Measurements from ENCODE around the gene ONECUT1. TPM values are rescaled to one million over a fixed set of nuclear protein-coding genes. Genes with fewer than 3 reads are reported as not detected.

The ONECUT1 gene
- total and polyA plus RNA-seq, 2 donors (not counting 3 experiments of a cell fraction or from before 2014, with no cell fraction given): not detected

DNA sequence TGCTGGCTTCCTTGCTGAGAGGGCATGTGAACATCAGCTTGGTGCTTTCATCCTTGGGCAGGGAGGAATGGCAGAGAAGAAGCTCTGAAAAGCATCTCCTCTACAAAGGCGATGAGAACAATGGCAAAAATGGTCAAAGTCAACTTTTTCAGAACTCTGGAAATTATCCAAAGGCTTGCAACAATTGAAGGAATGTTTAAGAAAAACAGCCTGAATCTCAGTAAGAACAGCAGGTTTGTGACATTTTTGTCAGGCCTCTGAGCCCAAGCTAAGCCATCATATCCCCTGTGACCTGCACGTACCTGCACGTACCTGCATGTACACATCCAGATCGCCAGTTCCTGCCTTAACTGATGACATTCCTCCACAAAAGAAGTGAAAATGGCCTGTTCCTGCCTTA lies 51.8 kb downstream of the ONECUT1 start:
- peaks cover 0 to 2% of the 10 kb centered on the region in 2 experiments for H3K27me3 ChIP-seq (ENCODE audit: control insufficient read depth in 2 of 2, insufficient read depth in 2 of 2, low read length in 2 of 2)
- intact Hi-C loops (cut with micrococcal nuclease): loop anchor here (5.0 to 10.0 kb wide), 5 partner anchors 144 to 754 kb away; no protein-coding TSS in a partner anchor
- H3K4me2 ChIP-seq (ENCODE audit: insufficient read depth, low read length): no peak overlapping the region
- no peak for DNase-seq (ENCODE audit: low read depth, low spot score)
- no peaks in the 10 kb centered on the region for H3K9me3 ChIP-seq (replicated peaks; ENCODE audit: control insufficient read depth, insufficient read depth, low read length)
- no peak overlapping the region for H3K27ac ChIP-seq (ENCODE audit: insufficient read depth, low read depth, low read length)
- H4K20me1 ChIP-seq (replicated peaks; ENCODE audit: control insufficient read depth, extremely low read depth, insufficient read depth, low read length): no peaks in the 10 kb centered on the region
- TF ChIP-seq POLR2A (IDR thresholded peaks at IDR 0.05; ENCODE audit: low read depth, low read length) (no peak), MYC (IDR thresholded peaks at IDR 0.05; ENCODE audit: low read depth, low read length) (no peak), JUN (IDR thresholded peaks at IDR 0.05; ENCODE audit: borderline replicate concordance, insufficient read depth, insufficient read length, low read depth) (no peak), POLR2AphosphoS5 (IDR thresholded peaks at IDR 0.05; ENCODE audit: insufficient read depth, low read depth, low read length) (no peak), EZH2 (IDR thresholded peaks at IDR 0.05; ENCODE audit: borderline replicate concordance, low read depth, low read length, severe bottlenecking) (no peak), GATA2 (IDR thresholded peaks at IDR 0.05; ENCODE audit: insufficient read depth, insufficient read length, low read depth, low read length) (no peak), FOS (IDR thresholded peaks at IDR 0.05; ENCODE audit: borderline replicate concordance, insufficient read depth, low read length) (no peak)
- TF ChIP-seq, protein P1, sequence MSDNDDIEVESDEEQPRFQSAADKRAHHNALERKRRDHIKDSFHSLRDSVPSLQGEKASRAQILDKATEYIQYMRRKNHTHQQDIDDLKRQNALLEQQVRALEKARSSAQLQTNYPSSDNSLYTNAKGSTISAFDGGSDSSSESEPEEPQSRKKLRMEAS (IDR thresholded peaks at IDR 0.05; ENCODE audit: insufficient read depth, insufficient read length): no peak
- TF ChIP-seq, protein P2, sequence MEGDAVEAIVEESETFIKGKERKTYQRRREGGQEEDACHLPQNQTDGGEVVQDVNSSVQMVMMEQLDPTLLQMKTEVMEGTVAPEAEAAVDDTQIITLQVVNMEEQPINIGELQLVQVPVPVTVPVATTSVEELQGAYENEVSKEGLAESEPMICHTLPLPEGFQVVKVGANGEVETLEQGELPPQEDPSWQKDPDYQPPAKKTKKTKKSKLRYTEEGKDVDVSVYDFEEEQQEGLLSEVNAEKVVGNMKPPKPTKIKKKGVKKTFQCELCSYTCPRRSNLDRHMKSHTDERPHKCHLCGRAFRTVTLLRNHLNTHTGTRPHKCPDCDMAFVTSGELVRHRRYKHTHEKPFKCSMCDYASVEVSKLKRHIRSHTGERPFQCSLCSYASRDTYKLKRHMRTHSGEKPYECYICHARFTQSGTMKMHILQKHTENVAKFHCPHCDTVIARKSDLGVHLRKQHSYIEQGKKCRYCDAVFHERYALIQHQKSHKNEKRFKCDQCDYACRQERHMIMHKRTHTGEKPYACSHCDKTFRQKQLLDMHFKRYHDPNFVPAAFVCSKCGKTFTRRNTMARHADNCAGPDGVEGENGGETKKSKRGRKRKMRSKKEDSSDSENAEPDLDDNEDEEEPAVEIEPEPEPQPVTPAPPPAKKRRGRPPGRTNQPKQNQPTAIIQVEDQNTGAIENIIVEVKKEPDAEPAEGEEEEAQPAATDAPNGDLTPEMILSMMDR (IDR thresholded peaks at IDR 0.05; ENCODE audit: extremely low read depth in 1 of 2, insufficient read depth in 1 of 2, low read depth in 1 of 2, low read length in 2 of 2): no peak
- H3K36me3 ChIP-seq (ENCODE audit: control insufficient read depth in 2 of 2, extremely low read depth in 1 of 2, insufficient read depth in 2 of 2, low read length in 2 of 2): no peaks in the 10 kb centered on the region
- no peak overlapping the region for H2AFZ ChIP-seq (ENCODE audit: low read depth, low read length)
- no peaks in the 10 kb centered on the region for H3K9me1 ChIP-seq (replicated peaks; ENCODE audit: control insufficient read depth, extremely low read depth, insufficient read depth, low read length)
- no peak for FAIRE-seq
- dilution Hi-C loops (cut with MboI; ENCODE audit: extremely low pct_ligation_motif_present, low sequenced_read_pairs): no loop called here
- H3K79me2 ChIP-seq (ENCODE audit: control insufficient read depth, insufficient read depth, low read length): no peaks in the 10 kb centered on the region
- no peak overlapping the region for H3K4me3 ChIP-seq (replicated peaks in 1 of 3; ENCODE audit: insufficient read depth in 1 of 3, low read depth in 1 of 3, low read length in 3 of 3)
- H3K9ac ChIP-seq (replicated peaks; ENCODE audit: extremely low read depth, insufficient read depth, low read length): no peak overlapping the region
- no peaks in the 10 kb centered on the region for H3K4me1 ChIP-seq (ENCODE audit: control insufficient read depth, extremely low read depth, insufficient read depth, low read length)
- ChIA-PET POLR2A (no interaction called here), CTCF (no interaction called here)
- BruUV-seq (replicated peaks): no TSS peak

Data from endothelial cell of umbilical vein (primary cell).